Keratinocyte (primary cell): ENCODE results near the gene IFT43.

Experiments
- CTCF ChIP-seq, 3 experiments: IDR thresholded peaks in 1 of 3; conservative IDR thresholded peaks in 1 of 3; optimal IDR thresholded peaks in 1 of 3; 2 replicates in 2 of 3; 3 replicates in 1 of 3; pipeline versions ENCODE3 to v1.5.1; 2011; ENCODE audit warnings: low read length in 3 of 3, mild to moderate bottlenecking in 3 of 3, moderate library complexity in 2 of 3, control low read depth in 1 of 3, inconsistent platforms in 1 of 3; ENCODE audit not compliant: insufficient read depth in 2 of 3; ENCODE audit errors: extremely low read depth in 1 of 3
- EZH2 ChIP-seq: IDR thresholded peaks from one replicate; pipeline ENCODE4 v1.6.1; 2012; ENCODE audit warnings: inconsistent platforms, mild to moderate bottlenecking, low read length, moderate library complexity

- TF ChIP-seq CTCF (optimal IDR thresholded peaks at IDR 0.05 in 1 of 3, IDR thresholded peaks at IDR 0.05 in 1 of 3, conservative IDR thresholded peaks at IDR 0.05 in 1 of 3; ENCODE audit: extremely low read depth in 1 of 3, insufficient read depth in 2 of 3, low read length in 3 of 3): no peak
- no peak for TF ChIP-seq EZH2
These were observed 112.0 kb downstream of the IFT43 start for GRCh38 chr14:76097547-76097946.
